ENCODE data around the gene BMP6. TPM values are rescaled to one million over a fixed set of nuclear protein-coding genes. Genes with fewer than 3 reads are reported as not detected.

BMP6 gene
- total RNA-seq, 1 experiment from 2014 or later: 0.28 TPM

DNA sequence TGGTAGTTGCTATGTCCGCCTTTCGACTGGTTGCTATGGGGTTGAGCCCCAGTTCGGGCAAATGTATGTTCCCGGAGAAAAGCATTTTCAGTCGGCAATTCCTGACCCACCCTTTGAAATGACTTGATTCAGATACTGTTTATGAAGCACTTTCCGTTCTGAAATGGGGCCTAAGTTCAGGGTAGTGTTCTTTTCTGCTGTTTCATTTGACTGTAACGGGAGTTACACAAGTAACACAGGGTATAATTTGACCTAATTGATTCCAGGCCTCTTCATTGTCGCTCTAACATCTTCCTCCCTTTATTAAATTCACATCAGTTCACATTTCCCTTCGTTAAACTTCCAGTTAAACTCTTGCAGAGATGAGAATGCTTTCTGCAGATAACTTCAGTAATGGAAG is 85.5 kb downstream of the BMP6 start:
- Histone ChIP-seq H4K5ac (ENCODE audit: insufficient read length, low read depth, low read length) (no peak overlapping the region), H4K8ac (replicated peaks; ENCODE audit: insufficient read length, low read depth, low read length) (no peak overlapping the region), H3K9ac (ENCODE audit: extremely low read depth, insufficient read length, low read length) (no peak overlapping the region), H3T11ph (ENCODE audit: low read length) (no peak overlapping the region), H3K27ac (ENCODE audit: insufficient read length, low read depth, low read length) (no peak overlapping the region), H3K4me1 (ENCODE audit: insufficient read depth, low read length) (no peaks in the 10 kb centered on the region), H2BK20ac (ENCODE audit: low read depth, low read length, poor library complexity, severe bottlenecking) (no peak overlapping the region), H2BK12ac (ENCODE audit: insufficient read length, low read depth, low read length) (no peak overlapping the region), H4K20me1 (ENCODE audit: control insufficient read depth, insufficient read depth, insufficient read length) (no peaks in the 10 kb centered on the region), H2BK120ac (ENCODE audit: low read depth, low read length, poor library complexity, severe bottlenecking) (no peak overlapping the region), H3K14ac (ENCODE audit: insufficient read depth, low read length) (no peak overlapping the region), H2AK5ac (ENCODE audit: insufficient read length, low read length) (no peak overlapping the region), H3K9me3 (ENCODE audit: control insufficient read depth, low read depth, low read length) (no peaks in the 10 kb centered on the region), H4K91ac (ENCODE audit: insufficient read length, low read depth, low read length) (no peak overlapping the region), H3K23ac (ENCODE audit: insufficient read length, low read depth, low read length) (no peak overlapping the region), H3K79me1 (ENCODE audit: insufficient read depth, low read depth, low read length, poor library complexity, severe bottlenecking) (no peaks in the 10 kb centered on the region), H2AFZ (ENCODE audit: low read length) (no peak overlapping the region), H3K4ac (ENCODE audit: low read depth, low read length) (no peak overlapping the region), H3K23me2 (ENCODE audit: insufficient read length, low read depth, low read length, poor library complexity, severe bottlenecking) (no peaks in the 10 kb centered on the region), H2BK15ac (ENCODE audit: low read depth, low read length) (no peak overlapping the region), H3K79me2 (ENCODE audit: insufficient read depth, low read length) (no peaks in the 10 kb centered on the region), H3K56ac (ENCODE audit: insufficient read length, low read depth, low read length) (no peak overlapping the region), H2BK5ac (ENCODE audit: insufficient read length, low read length) (no peak overlapping the region), H3K18ac (ENCODE audit: insufficient read length, low read depth, low read length) (no peak overlapping the region), H3K27me3 (ENCODE audit: insufficient read depth, low read length) (no peaks in the 10 kb centered on the region), H3K4me2 (ENCODE audit: insufficient read depth, insufficient read length, low read length) (no peak overlapping the region)
- TF ChIP-seq, protein P1, sequence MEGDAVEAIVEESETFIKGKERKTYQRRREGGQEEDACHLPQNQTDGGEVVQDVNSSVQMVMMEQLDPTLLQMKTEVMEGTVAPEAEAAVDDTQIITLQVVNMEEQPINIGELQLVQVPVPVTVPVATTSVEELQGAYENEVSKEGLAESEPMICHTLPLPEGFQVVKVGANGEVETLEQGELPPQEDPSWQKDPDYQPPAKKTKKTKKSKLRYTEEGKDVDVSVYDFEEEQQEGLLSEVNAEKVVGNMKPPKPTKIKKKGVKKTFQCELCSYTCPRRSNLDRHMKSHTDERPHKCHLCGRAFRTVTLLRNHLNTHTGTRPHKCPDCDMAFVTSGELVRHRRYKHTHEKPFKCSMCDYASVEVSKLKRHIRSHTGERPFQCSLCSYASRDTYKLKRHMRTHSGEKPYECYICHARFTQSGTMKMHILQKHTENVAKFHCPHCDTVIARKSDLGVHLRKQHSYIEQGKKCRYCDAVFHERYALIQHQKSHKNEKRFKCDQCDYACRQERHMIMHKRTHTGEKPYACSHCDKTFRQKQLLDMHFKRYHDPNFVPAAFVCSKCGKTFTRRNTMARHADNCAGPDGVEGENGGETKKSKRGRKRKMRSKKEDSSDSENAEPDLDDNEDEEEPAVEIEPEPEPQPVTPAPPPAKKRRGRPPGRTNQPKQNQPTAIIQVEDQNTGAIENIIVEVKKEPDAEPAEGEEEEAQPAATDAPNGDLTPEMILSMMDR (conservative IDR thresholded peaks at IDR 0.05): no peak
- DNase-seq: no peak
- H3K9me3 Mint-ChIP-seq: no peaks in the 10 kb centered on the region
- WGBS (ENCODE audit: extremely low coverage, insufficient read length, low lambda C conversion rate): no CpG with 5 or more reads among the region's 9 CpGs
- no peaks in the 10 kb centered on the region for H3K27me3 Mint-ChIP-seq (ENCODE audit: low read depth)
- H3K27ac Mint-ChIP-seq: no peak overlapping the region
- H3K4me1 Mint-ChIP-seq: no peaks in the 10 kb centered on the region
- no peaks in the 10 kb centered on the region for H3K36me3 Mint-ChIP-seq (ENCODE audit: insufficient read depth in 1 of 3, low read depth in 3 of 3)
- H3K4me3 Mint-ChIP-seq: no peak overlapping the region
